Common myeloid progenitor, CD34-positive (primary cell): ENCODE measurements around the gene PRSS33.

Experiments used
- CTCF ChIA-PET: fragments of 350-600 bp; sonication (Branson Sonifier 250); formaldehyde crosslinking; loops from one replicate; lab custom pipeline; 2021; ENCODE audit warnings: antibody characterized with exemption; lab: Charles Lee
- POLR2A ChIA-PET: fragments of 350-600 bp; sonication (Branson Sonifier 250); formaldehyde crosslinking; loops from one replicate; lab custom pipeline; 2021; ENCODE audit warnings: antibody characterized with exemption; lab: Charles Lee
- DNase-seq, 3 donors: peaks; one replicate each; pipeline versions ENCODE4 v3.0.0 to v3.0.0-alpha.2; 2013
- H3K27ac ChIP-seq, 2 experiments: 1 replicate in 1 of 2; 2 replicates in 1 of 2; pipeline ENCODE4 v1.7.0; 2013; ENCODE audit warnings: inconsistent platforms in 2 of 2, low read length in 2 of 2, mild to moderate bottlenecking in 2 of 2, low read depth in 1 of 2, moderate library complexity in 1 of 2; ENCODE audit not compliant: severe bottlenecking in 2 of 2, insufficient read depth in 1 of 2, poor library complexity in 1 of 2
- H3K27me3 ChIP-seq, 5 experiments: replicated peaks in 2 of 5; 1 replicate in 3 of 5; 2 replicates in 2 of 5; pipeline versions ENCODE4 v1.6.1 to v1.7.0; 2013; ENCODE audit warnings: low read length in 4 of 5, mild to moderate bottlenecking in 2 of 5, moderate library complexity in 2 of 5, inconsistent platforms in 1 of 5; ENCODE audit not compliant: insufficient read depth in 5 of 5, control insufficient read depth in 4 of 5
- H3K36me3 ChIP-seq, 4 experiments: 1 replicate in 2 of 4; 2 replicates in 2 of 4; pipeline versions ENCODE4 v1.6.1 to v1.7.0; 2013; ENCODE audit warnings: low read length in 3 of 4, control low read depth in 1 of 4, mild to moderate bottlenecking in 1 of 4; ENCODE audit not compliant: control insufficient read depth in 4 of 4, insufficient read depth in 4 of 4
- H3K4me1 ChIP-seq, 4 experiments: 1 replicate in 3 of 4; 2 replicates in 1 of 4; pipeline versions ENCODE4 v1.6.1 to v1.7.1; 2013; ENCODE audit warnings: low read length in 3 of 4, mild to moderate bottlenecking in 3 of 4, control low read depth in 1 of 4, inconsistent platforms in 1 of 4, moderate library complexity in 1 of 4; ENCODE audit not compliant: control insufficient read depth in 4 of 4, insufficient read depth in 4 of 4; ENCODE audit errors: control extremely low read depth in 1 of 4
- H3K4me3 ChIP-seq, 7 experiments: 1 replicate in 4 of 7; 2 replicates in 3 of 7; pipeline versions ENCODE4 v1.5.1 to v1.7.0; 2013; ENCODE audit warnings: mild to moderate bottlenecking in 7 of 7, low read length in 6 of 7, moderate library complexity in 6 of 7, inconsistent platforms in 2 of 7, low read depth in 2 of 7, control low read depth in 1 of 7; ENCODE audit not compliant: insufficient read depth in 4 of 7, control insufficient read depth in 1 of 7; ENCODE audit errors: extremely low read depth in 1 of 7
- H3K9me3 ChIP-seq, 5 experiments: 1 replicate in 4 of 5; 2 replicates in 1 of 5; pipeline versions ENCODE4 v1.6.1 to v1.7.1; 2013; ENCODE audit warnings: low read length in 4 of 5, mild to moderate bottlenecking in 2 of 5, inconsistent platforms in 1 of 5, low read depth in 1 of 5, moderate library complexity in 1 of 5; ENCODE audit not compliant: control insufficient read depth in 4 of 5, insufficient read depth in 2 of 5; ENCODE audit errors: control extremely low read depth in 1 of 5
- WGBS: methylation state at CpG from one replicate; pipeline ENCODE4 v1.1.5; 2013; ENCODE audit not compliant: insufficient coverage; 5-methylcytosine and 5-hydroxymethylcytosine counted together

The PRSS33 gene

GRCh38 chr16:2736476-2737237 is 50.7 kb downstream of the PRSS33 start:
- no peak overlapping the region for H3K27ac ChIP-seq
- CTCF ChIA-PET: no interaction called here
- WGBS: 97% methylated on average over 11 of the region's 11 CpGs
- DNase-seq: no peak
- no peaks in the 10 kb centered on the region for H3K27me3 ChIP-seq
- H3K9me3 ChIP-seq: no peaks in the 10 kb centered on the region
- no peak overlapping the region for H3K4me3 ChIP-seq
- H3K36me3 ChIP-seq: no peaks in the 10 kb centered on the region
- POLR2A ChIA-PET: interaction anchor here (0.6 kb wide), 1 partner anchor 12 kb away, joined by 3 read pairs; no protein-coding TSS in a partner anchor
- H3K4me1 ChIP-seq: no peaks in the 10 kb centered on the region

- CTCF ChIA-PET: no interaction called here
- DNase-seq: peak in 2 of 3 donors; percentile 28 to 33
- H3K9me3 ChIP-seq: no peaks in the 10 kb centered on the region
- no peaks in the 10 kb centered on the region for H3K36me3 ChIP-seq
- WGBS: 85% methylated on average over 9 of the region's 10 CpGs
- H3K27ac ChIP-seq: no peak overlapping the region
- H3K4me3 ChIP-seq: no peak overlapping the region
- peaks cover 0 to 2% (median 0%) of the 10 kb centered on the region in 5 experiments for H3K27me3 ChIP-seq
- H3K4me1 ChIP-seq: no peaks in the 10 kb centered on the region
- POLR2A ChIA-PET: no interaction called here
Observed at GRCh38 chr16:2734844-2735515, 52.4 kb downstream of the PRSS33 start.
